Gastroesophageal sphincter (tissue), 4 donors: ENCODE results near the gene PTPRF. TPM values are rescaled to one million over a fixed set of nuclear protein-coding genes. Genes with fewer than 3 reads are reported as not detected.

ENCODE experiments used
- ATAC-seq: fragments of 150-250 bp; one replicate; pipeline ENCODE4 v1.9.1; 2016; ENCODE audit warnings: mild to moderate bottlenecking, moderate library complexity
- H3K27ac ChIP-seq, 4 donors: fragments of 200-600 bp; sonication (generic) in 3 of 4; 1 replicate in 3 of 4; 2 replicates in 1 of 4; pipeline ENCODE4 v1.5.1; 2016 to 2019
- H3K27me3 ChIP-seq: fragments of 200-600 bp; sonication (generic); one replicate; pipeline ENCODE4 v1.5.1; 2019
- H3K36me3 ChIP-seq, 2 donors: fragments of 200-600 bp; sonication (generic); one replicate each; pipeline ENCODE4 v1.5.1; 2019; ENCODE audit warnings: control low read depth in 1 of 2
- H3K4me1 ChIP-seq, 3 donors: fragments of 200-600 bp; sonication (generic); 1 replicate in 2 of 3; 2 replicates in 1 of 3; pipeline ENCODE4 v1.5.1; 2016 to 2019; ENCODE audit warnings: control low read depth in 2 of 3
- H3K4me3 ChIP-seq, 2 donors: fragments of 200-600 bp; sonication (generic); one replicate each; pipeline ENCODE4 v1.5.1; 2019; ENCODE audit warnings: mild to moderate bottlenecking in 1 of 2, moderate library complexity in 1 of 2
- H3K9me3 ChIP-seq, 3 donors: fragments of 200-600 bp; sonication (generic); one replicate each; pipeline ENCODE4 v1.5.1; 2017 to 2019; ENCODE audit warnings: control low read depth in 2 of 3
- EP300 ChIP-seq: sonication (generic); formaldehyde crosslinking; IDR thresholded peaks from one replicate; pipeline ENCODE4 v1.6.1; 2017; ENCODE audit warnings: antibody characterized with exemption, mild to moderate bottlenecking
- POLR2A ChIP-seq, 2 donors: fragments of 450-650 bp; IDR thresholded peaks; one replicate each; pipeline ENCODE4 v1.6.1; 2017; ENCODE audit warnings: antibody characterized with exemption in 2 of 2, mild to moderate bottlenecking in 2 of 2, moderate library complexity in 1 of 2
- POLR2AphosphoS5 ChIP-seq: sonication (generic); formaldehyde crosslinking; IDR thresholded peaks from one replicate; pipeline ENCODE4 v1.6.1; 2017; ENCODE audit warnings: antibody characterized with exemption
- WGBS, 2 donors: methylation state at CpG; one replicate each; pipeline ENCODE4 v1.1.5; 2018; ENCODE audit warnings: low coverage in 1 of 2; 5-methylcytosine and 5-hydroxymethylcytosine counted together
- total RNA-seq, 4 donors: library from RNA; depleted of rRNA; stranded (reverse); fragments of >200 nt; gene quantifications; one replicate each; pipeline ENCODE4 v1.1.0, GENCODE V29; 2016
- TF ChIP-seq, protein P1 (sequence below), 4 experiments: fragments of 200-600 bp in 2 of 4; fragments of 450-650 bp in 2 of 4; sonication (generic) in 1 of 4; IDR thresholded peaks; one replicate each; pipeline ENCODE4 v1.5.1; 2017 to 2019; ENCODE audit warnings: antibody characterized with exemption in 4 of 4, mild to moderate bottlenecking in 2 of 4, moderate library complexity in 2 of 4

Gene PTPRF
- total RNA-seq, 4 donors from 2014 or later, result 55.8 to 80.4 (median 60.8) TPM

GRCh38 chr1:43619314-43619790 lies 88.7 kb downstream of the PTPRF start:
- no peak for ATAC-seq
- Histone ChIP-seq H3K9me3 (no peaks in the 10 kb centered on the region), H3K27ac (no peak overlapping the region), H3K27me3 (no peaks in the 10 kb centered on the region), H3K4me3 (no peak overlapping the region), H3K36me3 (peaks cover 0 to 99% of the 10 kb centered on the region in 2 donors), H3K4me1 (no peaks in the 10 kb centered on the region)
- WGBS, 2 donors, result 80 to 100% methylated on average over 2 to 3 of the region's 21 CpGs
- TF ChIP-seq POLR2AphosphoS5, result no peak
- no peak for TF ChIP-seq EP300
- TF ChIP-seq, protein P1, sequence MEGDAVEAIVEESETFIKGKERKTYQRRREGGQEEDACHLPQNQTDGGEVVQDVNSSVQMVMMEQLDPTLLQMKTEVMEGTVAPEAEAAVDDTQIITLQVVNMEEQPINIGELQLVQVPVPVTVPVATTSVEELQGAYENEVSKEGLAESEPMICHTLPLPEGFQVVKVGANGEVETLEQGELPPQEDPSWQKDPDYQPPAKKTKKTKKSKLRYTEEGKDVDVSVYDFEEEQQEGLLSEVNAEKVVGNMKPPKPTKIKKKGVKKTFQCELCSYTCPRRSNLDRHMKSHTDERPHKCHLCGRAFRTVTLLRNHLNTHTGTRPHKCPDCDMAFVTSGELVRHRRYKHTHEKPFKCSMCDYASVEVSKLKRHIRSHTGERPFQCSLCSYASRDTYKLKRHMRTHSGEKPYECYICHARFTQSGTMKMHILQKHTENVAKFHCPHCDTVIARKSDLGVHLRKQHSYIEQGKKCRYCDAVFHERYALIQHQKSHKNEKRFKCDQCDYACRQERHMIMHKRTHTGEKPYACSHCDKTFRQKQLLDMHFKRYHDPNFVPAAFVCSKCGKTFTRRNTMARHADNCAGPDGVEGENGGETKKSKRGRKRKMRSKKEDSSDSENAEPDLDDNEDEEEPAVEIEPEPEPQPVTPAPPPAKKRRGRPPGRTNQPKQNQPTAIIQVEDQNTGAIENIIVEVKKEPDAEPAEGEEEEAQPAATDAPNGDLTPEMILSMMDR (IDR thresholded peaks at IDR 0.05), result no peak
- no peak for TF ChIP-seq POLR2A (IDR thresholded peaks at IDR 0.05)

DNA sequence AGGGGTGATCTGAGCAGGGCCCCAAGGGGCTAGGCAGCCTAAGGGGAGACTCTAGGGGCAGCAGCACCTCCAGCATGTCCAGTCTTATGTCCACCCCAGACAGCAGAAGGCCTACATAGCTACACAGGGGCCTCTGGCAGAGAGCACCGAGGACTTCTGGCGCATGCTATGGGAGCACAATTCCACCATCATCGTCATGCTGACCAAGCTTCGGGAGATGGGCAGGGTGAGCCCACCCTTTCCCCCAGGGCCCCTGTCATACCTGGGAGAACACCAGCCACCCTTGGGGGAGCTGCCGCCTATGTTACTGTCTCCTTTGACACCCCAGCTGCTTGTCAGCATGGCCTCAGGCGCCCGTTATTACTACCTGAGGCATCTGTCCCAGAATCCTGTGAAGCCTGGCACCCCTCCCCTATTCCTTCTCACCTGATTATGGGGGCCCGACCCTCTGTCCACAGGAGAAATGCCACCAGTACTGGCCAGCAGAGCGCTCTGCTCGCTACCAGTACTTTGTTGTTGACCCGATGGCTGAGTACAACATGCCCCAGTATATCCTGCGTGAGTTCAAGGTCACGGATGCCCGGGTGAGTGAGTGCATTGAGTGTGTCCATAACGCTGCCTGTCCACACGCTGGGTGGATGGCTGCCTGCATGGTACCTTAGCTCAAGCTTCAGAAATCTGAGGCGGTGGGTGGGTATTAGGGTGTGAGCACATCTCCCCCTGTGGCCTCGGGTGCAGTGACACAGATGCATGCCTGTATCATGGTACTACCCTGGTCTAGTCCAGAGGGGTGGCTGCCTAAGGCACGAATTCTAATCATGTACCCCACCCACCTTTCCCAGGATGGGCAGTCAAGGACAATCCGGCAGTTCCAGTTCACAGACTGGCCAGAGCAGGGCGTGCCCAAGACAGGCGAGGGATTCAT lies 89.6 kb downstream of the PTPRF start:
- H3K27me3 ChIP-seq, result no peaks in the 10 kb centered on the region
- TF ChIP-seq POLR2AphosphoS5 (no peak), POLR2A (IDR thresholded peaks at IDR 0.05) (no peak), EP300 (no peak)
- TF ChIP-seq, protein P1 (IDR thresholded peaks at IDR 0.05), result no peak
- H3K4me1 ChIP-seq, result no peaks in the 10 kb centered on the region
- H3K36me3 ChIP-seq, result peaks cover 0 to 94% of the 10 kb centered on the region in 2 donors
- 88 to 95% methylated on average over 5 to 11 of the region's 22 CpGs for WGBS, 2 donors
- no peak overlapping the region for H3K27ac ChIP-seq
- H3K9me3 ChIP-seq, result no peaks in the 10 kb centered on the region
- H3K4me3 ChIP-seq, result no peak overlapping the region
- ATAC-seq, result no peak

GRCh38 chr1:43620956-43621355 lies 90.3 kb downstream of the PTPRF start:
- H3K9me3 ChIP-seq, result no peaks in the 10 kb centered on the region
- no peaks in the 10 kb centered on the region for H3K27me3 ChIP-seq
- no peaks in the 10 kb centered on the region for H3K4me1 ChIP-seq
- no peak overlapping the region for H3K27ac ChIP-seq
- no peak for ATAC-seq
- H3K36me3 ChIP-seq, result peaks cover 0 to 88% of the 10 kb centered on the region in 2 donors
- TF ChIP-seq, protein P1 (IDR thresholded peaks at IDR 0.05), result no peak
- TF ChIP-seq EP300, result no peak
- no peak for TF ChIP-seq POLR2A (IDR thresholded peaks at IDR 0.05)
- TF ChIP-seq POLR2AphosphoS5, result no peak
- 60% methylated on average over 1 of the region's 16 CpGs; no CpG with 5 or more reads in 1 of the 2 donors for WGBS, 2 donors
- H3K4me3 ChIP-seq, result no peak overlapping the region

DNA sequence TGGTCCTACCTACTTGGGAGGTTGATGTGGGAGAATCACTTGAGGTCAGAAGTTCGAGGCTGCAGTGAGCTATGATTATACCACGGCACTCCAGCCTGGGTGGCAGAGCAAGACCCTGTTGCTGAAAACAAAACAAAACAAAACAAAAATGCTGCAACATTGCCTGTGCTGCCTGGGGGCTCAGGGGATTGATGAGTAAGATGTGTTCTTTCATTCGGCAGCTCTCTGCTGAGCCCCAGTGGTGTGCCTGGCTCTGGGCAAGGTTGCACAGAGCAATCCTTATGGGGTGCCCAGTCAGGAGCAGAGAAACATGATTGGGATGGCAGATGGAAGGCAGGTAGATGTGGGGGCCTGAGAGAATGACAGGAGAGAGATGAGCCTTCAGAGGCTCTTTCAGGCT lies 90.7 kb downstream of the PTPRF start:
- H3K9me3 ChIP-seq, result no peaks in the 10 kb centered on the region
- 80 to 100% methylated on average over 1 of the region's 3 CpGs for WGBS, 2 donors
- no peak overlapping the region for H3K4me3 ChIP-seq
- TF ChIP-seq EP300, result no peak
- TF ChIP-seq, protein P1 (IDR thresholded peaks at IDR 0.05), result no peak
- TF ChIP-seq POLR2A (IDR thresholded peaks at IDR 0.05), result no peak
- TF ChIP-seq POLR2AphosphoS5, result no peak
- H3K27ac ChIP-seq, result no peak overlapping the region
- no peak for ATAC-seq
- H3K36me3 ChIP-seq, result peaks cover 0 to 84% of the 10 kb centered on the region in 2 donors
- no peaks in the 10 kb centered on the region for H3K4me1 ChIP-seq
- no peaks in the 10 kb centered on the region for H3K27me3 ChIP-seq

DNA sequence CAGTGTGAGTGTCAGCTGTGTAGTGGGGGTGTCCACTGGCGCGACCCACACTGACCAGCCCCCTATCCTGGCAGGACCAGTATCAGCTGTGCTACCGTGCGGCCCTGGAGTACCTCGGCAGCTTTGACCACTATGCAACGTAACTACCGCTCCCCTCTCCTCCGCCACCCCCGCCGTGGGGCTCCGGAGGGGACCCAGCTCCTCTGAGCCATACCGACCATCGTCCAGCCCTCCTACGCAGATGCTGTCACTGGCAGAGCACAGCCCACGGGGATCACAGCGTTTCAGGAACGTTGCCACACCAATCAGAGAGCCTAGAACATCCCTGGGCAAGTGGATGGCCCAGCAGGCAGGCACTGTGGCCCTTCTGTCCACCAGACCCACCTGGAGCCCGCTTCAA lies 91.2 kb downstream of the PTPRF start:
- no peak for ATAC-seq
- no peak overlapping the region for H3K4me3 ChIP-seq
- H3K27ac ChIP-seq, result no peak overlapping the region
- no peaks in the 10 kb centered on the region for H3K4me1 ChIP-seq
- TF ChIP-seq EP300 (no peak), POLR2AphosphoS5 (no peak), POLR2A (IDR thresholded peaks at IDR 0.05) (no peak)
- TF ChIP-seq, protein P1 (IDR thresholded peaks at IDR 0.05), result no peak
- no peaks in the 10 kb centered on the region for H3K9me3 ChIP-seq
- peaks cover 0 to 79% of the 10 kb centered on the region in 2 donors for H3K36me3 ChIP-seq
- H3K27me3 ChIP-seq, result no peaks in the 10 kb centered on the region
- 100% methylated on average over 1 of the region's 18 CpGs; no CpG with 5 or more reads in 1 of the 2 donors for WGBS, 2 donors
